ENCODE results near the gene GOLGA2. TPM values are rescaled to one million over a fixed set of nuclear protein-coding genes. Genes with fewer than 3 reads are reported as not detected.

Gene GOLGA2
- total and polyA plus RNA-seq, 7 experiments from 2014 or later, result 6.0 to 76.6 (median 58.1) TPM

GRCh38 chr9:128322404-128323211, 46.8 kb upstream of the GOLGA2 start, which contains the start of the genes COQ4 and TRUB2:
TSS of gene COQ4 (plus strand) at chr9:128322839. CDS start at chr9:128322859, 20 bp downstream.
TSS of gene TRUB2 (minus strand) at chr9:128322447. CDS start at chr9:128322408, 39 bp downstream.
- intact Hi-C loops (cut with micrococcal nuclease), result loop anchor here (1.0 to 5.0 kb wide), 21 partner anchors 18 to 706 kb away; partner anchors contain the start of genes CIZ1 (in 2 of the 2), GOLGA2 (in 2 of the 2), LRRC8A (in 2 of the 2) and ODF2 (in 2 of the 2)
- Mint-ChIP-seq H3K4me1 (peaks cover 4 to 45% (median 29%) of the 10 kb centered on the region in 7 donors), H3K36me3 (peaks cover 0 to 8% (median 2%) of the 10 kb centered on the region in 5 donors), H3K27me3 (peaks cover 0 to 2% (median 0%) of the 10 kb centered on the region in 5 donors), H3K9me3 (peaks cover 0 to 5% (median 0%) of the 10 kb centered on the region in 11 donors), H3K4me3 (peak within 1 kb of the TSS; percentile 82 to 99 (median 96)), H3K27ac (peak within 1 kb of the TSS; percentile 95 to 99 (median 98))
- Histone ChIP-seq H3K36me3 (ENCODE audit: control insufficient read depth in 2 of 3, insufficient read depth in 3 of 3, low read length in 3 of 3) (peaks cover 0 to 24% (median 11%) of the 10 kb centered on the region in 3 experiments), H3K4me3 (ENCODE audit: low read length) (peak within 1 kb of the TSS; percentile 98), H3K4me1 (ENCODE audit: control insufficient read depth in 2 of 2, insufficient read depth in 2 of 2, low read length in 2 of 2) (peaks cover 10 to 13% of the 10 kb centered on the region in 2 donors), H3K27ac (ENCODE audit: low read depth, low read length) (peak within 1 kb of the TSS; percentile 85), H3K27me3 (ENCODE audit: control insufficient read depth in 2 of 2, insufficient read depth in 2 of 2, low read length in 2 of 2) (no peaks in the 10 kb centered on the region), H3K9me3 (ENCODE audit: control insufficient read depth in 2 of 3, low read length in 3 of 3) (no peaks in the 10 kb centered on the region)
- ATAC-seq (peak; percentile 95), DNase-seq (peak; percentile 80 to 95 (median 94))
- CTCF ChIA-PET, result interaction anchor here (0.6 kb wide), 1 partner anchor 16 kb away, joined by 3 read pairs; no protein-coding TSS in a partner anchor
- POLR2A ChIA-PET, result interaction anchor here (1.0 to 1.5 kb wide), 4 partner anchors 13 to 182 kb away, joined by 3 to 4 read pairs (median 4); partner anchors contain the start of genes GLE1, GOLGA2, SWI5 and URM1

GRCh38 chr9:128321879-128322403, 46.1 kb upstream of the GOLGA2 start:
- ATAC-seq (no peak), DNase-seq (no peak)
- Histone ChIP-seq H3K36me3 (ENCODE audit: control insufficient read depth in 2 of 3, insufficient read depth in 3 of 3, low read length in 3 of 3) (peaks cover 0 to 30% (median 11%) of the 10 kb centered on the region in 3 experiments), H3K4me3 (ENCODE audit: low read length) (peak overlapping the region; percentile 98), H3K9me3 (ENCODE audit: control insufficient read depth in 2 of 3, low read length in 3 of 3) (no peaks in the 10 kb centered on the region), H3K27ac (ENCODE audit: low read depth, low read length) (peak overlapping the region; percentile 85), H3K4me1 (ENCODE audit: control insufficient read depth in 2 of 2, insufficient read depth in 2 of 2, low read length in 2 of 2) (peaks cover 10 to 13% of the 10 kb centered on the region in 2 donors), H3K27me3 (ENCODE audit: control insufficient read depth in 2 of 2, insufficient read depth in 2 of 2, low read length in 2 of 2) (no peaks in the 10 kb centered on the region)
- peaks cover 4 to 48% (median 29%) of the 10 kb centered on the region in 7 donors for H3K4me1 Mint-ChIP-seq
- ChIA-PET CTCF (interaction anchor here (1.2 kb wide), 1 partner anchor 49 kb away, joined by 4 read pairs; the partner anchor contains the start of gene URM1), POLR2A (interaction anchor here (1.2 to 1.4 kb wide), 3 partner anchors 14 to 229 kb away, joined by 3 to 4 read pairs (median 4); partner anchors contain the start of genes GOLGA2 and SWI5)
- peaks cover 0 to 2% (median 0%) of the 10 kb centered on the region in 5 donors for H3K27me3 Mint-ChIP-seq
- intact Hi-C loops (cut with micrococcal nuclease), result loop anchor here (1.0 to 5.0 kb wide), 21 partner anchors 18 to 707 kb away; partner anchors contain the start of genes CIZ1 (in 2 of the 2), GOLGA2 (in 2 of the 2), LRRC8A (in 2 of the 2) and ODF2 (in 2 of the 2)
- peaks cover 0 to 5% (median 0%) of the 10 kb centered on the region in 11 donors for H3K9me3 Mint-ChIP-seq
- H3K27ac Mint-ChIP-seq, result peak overlapping the region; percentile 95 to 99 (median 98)
- peak overlapping the region; percentile 82 to 99 (median 96) for H3K4me3 Mint-ChIP-seq
- peaks cover 0 to 12% (median 2%) of the 10 kb centered on the region in 5 donors for H3K36me3 Mint-ChIP-seq

GRCh38 chr9:128321343-128321742, 45.5 kb upstream of the GOLGA2 start:
- ChIA-PET CTCF (interaction anchor here (0.7 to 1.2 kb wide), 2 partner anchors 13 to 50 kb away, joined by 3 to 4 read pairs; partner anchors contain the start of gene URM1), POLR2A (interaction anchor here (1.0 to 1.4 kb wide), 3 partner anchors 14 to 230 kb away, joined by 3 to 4 read pairs (median 3); partner anchors contain the start of genes GOLGA2 and SWI5)
- H3K9me3 ChIP-seq (ENCODE audit: control insufficient read depth in 2 of 3, low read length in 3 of 3), result no peaks in the 10 kb centered on the region
- ATAC-seq (no peak), DNase-seq (no peak)
- Mint-ChIP-seq H3K4me1 (peaks cover 4 to 48% (median 29%) of the 10 kb centered on the region in 7 donors), H3K36me3 (peaks cover 0 to 18% (median 4%) of the 10 kb centered on the region in 5 donors), H3K4me3 (peak overlapping the region in 9 of 10 donors; percentile 82 to 97 (median 95)), H3K9me3 (peaks cover 0 to 5% (median 0%) of the 10 kb centered on the region in 11 donors), H3K27ac (peak overlapping the region in 3 of 9 donors; percentile 97 to 99 (median 98)), H3K27me3 (peaks cover 0 to 2% (median 0%) of the 10 kb centered on the region in 5 donors)
- peaks cover 0 to 36% (median 11%) of the 10 kb centered on the region in 3 experiments for H3K36me3 ChIP-seq (ENCODE audit: control insufficient read depth in 2 of 3, insufficient read depth in 3 of 3, low read length in 3 of 3)
- no peak overlapping the region for H3K4me3 ChIP-seq (ENCODE audit: low read length)
- intact Hi-C loops (cut with micrococcal nuclease), result loop anchor here (5.0 kb wide), 4 partner anchors 129 to 626 kb away; partner anchors contain the start of genes CIZ1 (in 2 of the 2), CDK9 (in 1 of the 2), DOLK (in 1 of the 2) and NUP188 (in 1 of the 2)
- H3K4me1 ChIP-seq (ENCODE audit: control insufficient read depth in 2 of 2, insufficient read depth in 2 of 2, low read length in 2 of 2), result peaks cover 10 to 13% of the 10 kb centered on the region in 2 donors
- H3K27ac ChIP-seq (ENCODE audit: low read depth, low read length), result peak overlapping the region; percentile 85
- no peaks in the 10 kb centered on the region for H3K27me3 ChIP-seq (ENCODE audit: control insufficient read depth in 2 of 2, insufficient read depth in 2 of 2, low read length in 2 of 2)

- Mint-ChIP-seq H3K36me3 (peaks cover 0 to 20% (median 0%) of the 10 kb centered on the region in 5 donors), H3K27me3 (peaks cover 0 to 2% (median 0%) of the 10 kb centered on the region in 5 donors), H3K4me3 (no peak overlapping the region), H3K9me3 (peaks cover 0 to 5% (median 0%) of the 10 kb centered on the region in 11 donors), H3K4me1 (peaks cover 4 to 17% (median 8%) of the 10 kb centered on the region in 7 donors), H3K27ac (peak overlapping the region in 1 of 9 donors; percentile 21)
- Histone ChIP-seq H3K4me3 (ENCODE audit: low read length) (no peak overlapping the region), H3K36me3 (ENCODE audit: control insufficient read depth in 2 of 3, insufficient read depth in 3 of 3, low read length in 3 of 3) (peaks cover 0 to 44% (median 3%) of the 10 kb centered on the region in 3 experiments), H3K4me1 (ENCODE audit: control insufficient read depth in 2 of 2, insufficient read depth in 2 of 2, low read length in 2 of 2) (peaks cover 0 to 4% of the 10 kb centered on the region in 2 donors), H3K27me3 (ENCODE audit: control insufficient read depth in 2 of 2, insufficient read depth in 2 of 2, low read length in 2 of 2) (no peaks in the 10 kb centered on the region), H3K27ac (ENCODE audit: low read depth, low read length) (no peak overlapping the region), H3K9me3 (ENCODE audit: control insufficient read depth in 2 of 3, low read length in 3 of 3) (no peaks in the 10 kb centered on the region)
- CTCF ChIA-PET, result no interaction called here
- DNase-seq, result no peak
- POLR2A ChIA-PET, result interaction anchor here (0.6 kb wide), 1 partner anchor 584 kb away, joined by 3 read pairs; no protein-coding TSS in a partner anchor
- ATAC-seq, result no peak
- intact Hi-C loops (cut with micrococcal nuclease), result no loop called here
Measured at GRCh38 chr9:128317629-128318028, 41.8 kb upstream of the GOLGA2 start.

GRCh38 chr9:128316421-128316820, 40.6 kb upstream of the GOLGA2 start:
- no peak overlapping the region for H3K27ac ChIP-seq (ENCODE audit: low read depth, low read length)
- H3K4me1 ChIP-seq (ENCODE audit: control insufficient read depth in 2 of 2, insufficient read depth in 2 of 2, low read length in 2 of 2), result peaks cover 0 to 4% of the 10 kb centered on the region in 2 donors
- Mint-ChIP-seq H3K36me3 (peaks cover 0 to 21% (median 0%) of the 10 kb centered on the region in 5 donors), H3K27ac (no peak overlapping the region), H3K27me3 (no peaks in the 10 kb centered on the region), H3K4me3 (no peak overlapping the region), H3K4me1 (peaks cover 0 to 5% (median under 1%) of the 10 kb centered on the region in 7 donors), H3K9me3 (no peaks in the 10 kb centered on the region)
- CTCF ChIA-PET, result no interaction called here
- POLR2A ChIA-PET, result no interaction called here
- H3K27me3 ChIP-seq (ENCODE audit: control insufficient read depth in 2 of 2, insufficient read depth in 2 of 2, low read length in 2 of 2), result no peaks in the 10 kb centered on the region
- no peak overlapping the region for H3K4me3 ChIP-seq (ENCODE audit: low read length)
- H3K9me3 ChIP-seq (ENCODE audit: control insufficient read depth in 2 of 3, low read length in 3 of 3), result no peaks in the 10 kb centered on the region
- intact Hi-C loops (cut with micrococcal nuclease), result no loop called here
- no peak for DNase-seq
- peaks cover 0 to 47% (median 3%) of the 10 kb centered on the region in 3 experiments for H3K36me3 ChIP-seq (ENCODE audit: control insufficient read depth in 2 of 3, insufficient read depth in 3 of 3, low read length in 3 of 3)
- ATAC-seq, result no peak

GRCh38 chr9:128314697-128315096, 38.9 kb upstream of the GOLGA2 start:
- Histone ChIP-seq H3K4me1 (ENCODE audit: control insufficient read depth in 2 of 2, insufficient read depth in 2 of 2, low read length in 2 of 2) (no peaks in the 10 kb centered on the region), H3K36me3 (ENCODE audit: control insufficient read depth in 2 of 3, insufficient read depth in 3 of 3, low read length in 3 of 3) (peaks cover 3 to 64% (median 7%) of the 10 kb centered on the region in 3 experiments), H3K9me3 (ENCODE audit: control insufficient read depth in 2 of 3, low read length in 3 of 3) (no peaks in the 10 kb centered on the region), H3K4me3 (ENCODE audit: low read length) (no peak overlapping the region), H3K27me3 (ENCODE audit: control insufficient read depth in 2 of 2, insufficient read depth in 2 of 2, low read length in 2 of 2) (no peaks in the 10 kb centered on the region), H3K27ac (ENCODE audit: low read depth, low read length) (no peak overlapping the region)
- Mint-ChIP-seq H3K36me3 (peaks cover 0 to 30% (median 0%) of the 10 kb centered on the region in 5 donors), H3K27ac (no peak overlapping the region), H3K4me1 (peaks cover 0 to 3% (median 0%) of the 10 kb centered on the region in 7 donors), H3K9me3 (no peaks in the 10 kb centered on the region), H3K4me3 (no peak overlapping the region), H3K27me3 (no peaks in the 10 kb centered on the region)
- DNase-seq (no peak), ATAC-seq (no peak)
- ChIA-PET POLR2A (no interaction called here), CTCF (no interaction called here)
- intact Hi-C loops (cut with micrococcal nuclease), result no loop called here
